ENCODE results near the gene FADS2. TPM values are rescaled to one million over a fixed set of nuclear protein-coding genes. Genes with fewer than 3 reads are reported as not detected.
A peak's percentile ranks its signal among the peaks of the same experiment; 100 is the strongest.

FADS2 gene
- total and polyA plus RNA-seq, 10 of the 15 experiments (the other 5 are each of a cell fraction or from before 2014, with no cell fraction given), result 3.3 to 313 (median 149) TPM

GRCh38 chr11:61916737-61917333 is 88.7 kb downstream of the FADS2 start:
- H3K4me2 ChIP-seq (ENCODE audit: control insufficient read depth, insufficient read depth), result no peak overlapping the region
- BruUV-seq (replicated peaks), result no TSS peak
- no peak overlapping the region for H2AFZ ChIP-seq (ENCODE audit: control insufficient read depth, low read depth, low read length)
- ATAC-seq (no peak), DNase-seq (ENCODE audit: low read depth, low spot score) (no peak), FAIRE-seq (no peak)
- intact Hi-C loops (cut with micrococcal nuclease; ENCODE audit: unreplicated experiment) (no loop called here), in situ Hi-C loops (cut with MboI) (no loop called here)
- TF ChIP-seq MAX (IDR thresholded peaks at IDR 0.05; ENCODE audit: low read depth, low read length) (no peak), ZNF24 (IDR thresholded peaks at IDR 0.05) (no peak), EP300 (IDR thresholded peaks at IDR 0.05; ENCODE audit: borderline replicate concordance in 1 of 2, control insufficient read depth in 1 of 2, low read depth in 2 of 2, low read length in 2 of 2) (no peak), SKIL (IDR thresholded peaks at IDR 0.05; ENCODE audit: low read depth, poor library complexity, severe bottlenecking) (no peak), STAT3 (IDR thresholded peaks at IDR 0.05; ENCODE audit: low read depth, low read length) (no peak), NR2F1 (conservative IDR thresholded peaks at IDR 0.05) (no peak)
- no peaks in the 10 kb centered on the region for H3K4me1 ChIP-seq (ENCODE audit: control insufficient read depth, insufficient read depth, low read length)
- POLR2A ChIA-PET, result no interaction called here
- RAD21 ChIA-PET (ENCODE audit: unreplicated experiment), result no interaction called here
- WGBS (ENCODE audit: insufficient coverage, insufficient replicate concordance, low lambda C conversion rate, missing lambda C conversion rate), result 13% methylated on average over 17 of the region's 32 CpGs
- H3K9ac ChIP-seq (ENCODE audit: control insufficient read depth, insufficient read depth, low read length), result no peak overlapping the region
- H3K9me3 ChIP-seq (replicated peaks; ENCODE audit: control insufficient read depth, insufficient read depth, low read length), result no peaks in the 10 kb centered on the region
- no peaks in the 10 kb centered on the region for H3K36me3 ChIP-seq (ENCODE audit: control insufficient read depth in 2 of 2, insufficient read depth in 2 of 2, low read length in 1 of 2)
- no peaks in the 10 kb centered on the region for H3K79me2 ChIP-seq (ENCODE audit: control insufficient read depth, insufficient read depth, low read length)
- H3K4me3 ChIP-seq, result no peak overlapping the region
- SMC1A ChIA-PET (ENCODE audit: uncharacterized antibody, unreplicated experiment), result no interaction called here
- no peaks in the 10 kb centered on the region for H4K20me1 ChIP-seq (ENCODE audit: control insufficient read depth, insufficient read depth)
- peaks cover 6 to 9% of the 10 kb centered on the region in 2 experiments; a peak in 3 of 4 replicates for H3K27me3 ChIP-seq (replicated peaks in 1 of 2; ENCODE audit: control insufficient read depth in 2 of 2, insufficient read depth in 2 of 2, low read length in 1 of 2)
- CTCF ChIA-PET, result no interaction called here
- H3K27ac ChIP-seq (ENCODE audit: control insufficient read depth, insufficient read depth), result no peak overlapping the region

MicroRNAs within 50 kb of the gene (microRNA counts, 767-probe panel; counts per million panel counts)
- microRNA hsa-miR-1908, result 1,438 counts per million, percentile 53 among the panel's probes with 10 or more counts
- microRNA hsa-miR-611, result 55.3 counts per million

Small RNAs within 50 kb of the gene (microRNA-seq; reads per million reads assigned to microRNA genes)
- 0.56 reads per million for gene MIR6746

Small RNAs within 50 kb of the gene (small RNA-seq; reads per million reads assigned to genes)
- gene MIR6746, result not detected

Other genes with a start within 250 kb of the FADS2 start
Only the 7 nearest of the 10 such genes appear.
- 1.0 and 1.1 TPM in 2 replicates for gene MYRF, start 75.7 kb upstream of the FADS2 start, total RNA-seq (2014; rRNA removed)
- 0.27 and 0.60 TPM in 2 replicates for gene MYRF, start 75.7 kb upstream of the FADS2 start, total RNA-seq (2014; rRNA removed; fragmentation: Illumina TruSeq; extraction: Trizol)
- 2.0 and 3.1 TPM in 2 replicates for gene MYRF, start 75.7 kb upstream of the FADS2 start, total RNA-seq (2021)
- gene MYRF, start 75.7 kb upstream of the FADS2 start, polyA plus RNA-seq (2011; rRNA removed), result 9.6 and 15.6 TPM in 2 replicates
- 0.93 and 1.2 TPM in 2 replicates for gene MYRF, start 75.7 kb upstream of the FADS2 start, polyA plus RNA-seq (2014; fragmentation: Illumina TruSeq; extraction: Trizol)
- under 1 TPM; 0.33 to 0.55 TPM for gene MYRF, start 75.7 kb upstream of the FADS2 start, polyA plus RNA-seq (2014; fragmentation: Nextera tagmentation; extraction: Ambion mirVana)
- 1.7 TPM in 2 replicates for gene MYRF, start 75.7 kb upstream of the FADS2 start, polyA plus RNA-seq (2014; rRNA removed)
- under 1 TPM; 0.50 to 0.64 TPM for gene MYRF, start 75.7 kb upstream of the FADS2 start, polyA plus RNA-seq (2016; fragmentation: Nextera tagmentation; extraction: Ambion mirVana)
- gene TMEM258, start 35.7 kb upstream of the FADS2 start, total RNA-seq (2014; rRNA removed), result 233 and 251 TPM in 2 replicates
- gene TMEM258, start 35.7 kb upstream of the FADS2 start, total RNA-seq (2014; rRNA removed; fragmentation: Illumina TruSeq; extraction: Trizol), result 202 and 218 TPM in 2 replicates
- gene TMEM258, start 35.7 kb upstream of the FADS2 start, total RNA-seq (2021), result 157 and 160 TPM in 2 replicates
- 373 and 532 TPM in 2 replicates for gene TMEM258, start 35.7 kb upstream of the FADS2 start, polyA plus RNA-seq (2011; rRNA removed)
- gene TMEM258, start 35.7 kb upstream of the FADS2 start, polyA plus RNA-seq (2014; fragmentation: Illumina TruSeq; extraction: Trizol), result 167 and 194 TPM in 2 replicates
- gene TMEM258, start 35.7 kb upstream of the FADS2 start, polyA plus RNA-seq (2014; fragmentation: Nextera tagmentation; extraction: Ambion mirVana), result 100 to 1,000 TPM; 800 to 840 TPM
- gene TMEM258, start 35.7 kb upstream of the FADS2 start, polyA plus RNA-seq (2014; rRNA removed), result 252 and 261 TPM in 2 replicates
- gene TMEM258, start 35.7 kb upstream of the FADS2 start, polyA plus RNA-seq (2016; fragmentation: Nextera tagmentation; extraction: Ambion mirVana), result 100 to 1,000 TPM; 390 to 393 TPM
- gene FEN1, start 35.4 kb upstream of the FADS2 start, total RNA-seq (2014; rRNA removed), result 136 TPM in 2 replicates
- 117 and 135 TPM in 2 replicates for gene FEN1, start 35.4 kb upstream of the FADS2 start, total RNA-seq (2014; rRNA removed; fragmentation: Illumina TruSeq; extraction: Trizol)
- 127 and 129 TPM in 2 replicates for gene FEN1, start 35.4 kb upstream of the FADS2 start, total RNA-seq (2021)
- 94.3 and 94.4 TPM in 2 replicates for gene FEN1, start 35.4 kb upstream of the FADS2 start, polyA plus RNA-seq (2011; rRNA removed)
- 92.7 and 120 TPM in 2 replicates for gene FEN1, start 35.4 kb upstream of the FADS2 start, polyA plus RNA-seq (2014; fragmentation: Illumina TruSeq; extraction: Trizol)
- 10 to 100 TPM; 54.8 to 99.9 TPM for gene FEN1, start 35.4 kb upstream of the FADS2 start, polyA plus RNA-seq (2014; fragmentation: Nextera tagmentation; extraction: Ambion mirVana)
- gene FEN1, start 35.4 kb upstream of the FADS2 start, polyA plus RNA-seq (2014; rRNA removed), result 110 and 130 TPM in 2 replicates
- gene FEN1, start 35.4 kb upstream of the FADS2 start, polyA plus RNA-seq (2016; fragmentation: Nextera tagmentation; extraction: Ambion mirVana), result 100 to 1,000 TPM; 281 to 282 TPM
- 38.9 and 44.1 TPM in 2 replicates for gene FADS1, start 11.3 kb upstream of the FADS2 start, total RNA-seq (2014; rRNA removed)
- 37.5 and 42.3 TPM in 2 replicates for gene FADS1, start 11.3 kb upstream of the FADS2 start, total RNA-seq (2014; rRNA removed; fragmentation: Illumina TruSeq; extraction: Trizol)
- gene FADS1, start 11.3 kb upstream of the FADS2 start, total RNA-seq (2021), result 45.5 and 49.2 TPM in 2 replicates
- gene FADS1, start 11.3 kb upstream of the FADS2 start, polyA plus RNA-seq (2011; rRNA removed), result 69.1 and 73.9 TPM in 2 replicates
- 39.1 and 47.2 TPM in 2 replicates for gene FADS1, start 11.3 kb upstream of the FADS2 start, polyA plus RNA-seq (2014; fragmentation: Illumina TruSeq; extraction: Trizol)
- 10 to 100 TPM in 1 of 2 experiments, 1 to 10 TPM in 1; 8.8 to 14.6 TPM for gene FADS1, start 11.3 kb upstream of the FADS2 start, polyA plus RNA-seq (2014; fragmentation: Nextera tagmentation; extraction: Ambion mirVana)
- 32.7 and 34.6 TPM in 2 replicates for gene FADS1, start 11.3 kb upstream of the FADS2 start, polyA plus RNA-seq (2014; rRNA removed)
- 10 to 100 TPM; 47.7 to 49.5 TPM for gene FADS1, start 11.3 kb upstream of the FADS2 start, polyA plus RNA-seq (2016; fragmentation: Nextera tagmentation; extraction: Ambion mirVana)
- 7.2 and 9.3 TPM in 2 replicates for gene FADS3, start 63.2 kb downstream of the FADS2 start, total RNA-seq (2014; rRNA removed)
- 2.3 and 3.2 TPM in 2 replicates for gene FADS3, start 63.2 kb downstream of the FADS2 start, total RNA-seq (2014; rRNA removed; fragmentation: Illumina TruSeq; extraction: Trizol)
- 5.7 and 7.7 TPM in 2 replicates for gene FADS3, start 63.2 kb downstream of the FADS2 start, total RNA-seq (2021)
- gene FADS3, start 63.2 kb downstream of the FADS2 start, polyA plus RNA-seq (2011; rRNA removed), result 3.9 and 7.5 TPM in 2 replicates
- 2.3 and 4.2 TPM in 2 replicates for gene FADS3, start 63.2 kb downstream of the FADS2 start, polyA plus RNA-seq (2014; fragmentation: Illumina TruSeq; extraction: Trizol)
- under 1 TPM; 0.23 to 0.44 TPM for gene FADS3, start 63.2 kb downstream of the FADS2 start, polyA plus RNA-seq (2014; fragmentation: Nextera tagmentation; extraction: Ambion mirVana)
- 6.8 and 8.1 TPM in 2 replicates for gene FADS3, start 63.2 kb downstream of the FADS2 start, polyA plus RNA-seq (2014; rRNA removed)
- 1 to 10 TPM; 1.4 to 4.2 TPM for gene FADS3, start 63.2 kb downstream of the FADS2 start, polyA plus RNA-seq (2016; fragmentation: Nextera tagmentation; extraction: Ambion mirVana)
- gene RAB3IL1, start 89.3 kb downstream of the FADS2 start, total RNA-seq (2014; rRNA removed), result not detected in 2 replicates
- not detected in 2 replicates for gene RAB3IL1, start 89.3 kb downstream of the FADS2 start, total RNA-seq (2014; rRNA removed; fragmentation: Illumina TruSeq; extraction: Trizol)
- 0.11 TPM in 1 of 2 replicates, not detected in the other for gene RAB3IL1, start 89.3 kb downstream of the FADS2 start, total RNA-seq (2021)
- gene RAB3IL1, start 89.3 kb downstream of the FADS2 start, polyA plus RNA-seq (2011; rRNA removed), result not detected in 2 replicates
- gene RAB3IL1, start 89.3 kb downstream of the FADS2 start, polyA plus RNA-seq (2014; fragmentation: Illumina TruSeq; extraction: Trizol), result not detected in 2 replicates
- not detected for gene RAB3IL1, start 89.3 kb downstream of the FADS2 start, polyA plus RNA-seq (2014; fragmentation: Nextera tagmentation; extraction: Ambion mirVana)
- 0.04 TPM in 1 of 2 replicates, not detected in the other for gene RAB3IL1, start 89.3 kb downstream of the FADS2 start, polyA plus RNA-seq (2014; rRNA removed)
- not detected for gene RAB3IL1, start 89.3 kb downstream of the FADS2 start, polyA plus RNA-seq (2016; fragmentation: Nextera tagmentation; extraction: Ambion mirVana)
- 0.06 TPM in 1 of 2 replicates, not detected in the other for gene BEST1, start 122.1 kb downstream of the FADS2 start, total RNA-seq (2014; rRNA removed)
- 0.05 TPM in 1 of 2 replicates, not detected in the other for gene BEST1, start 122.1 kb downstream of the FADS2 start, total RNA-seq (2014; rRNA removed; fragmentation: Illumina TruSeq; extraction: Trizol)
- gene BEST1, start 122.1 kb downstream of the FADS2 start, total RNA-seq (2021), result 0.08 and 0.13 TPM in 2 replicates
- gene BEST1, start 122.1 kb downstream of the FADS2 start, polyA plus RNA-seq (2011; rRNA removed), result 0.12 and 0.15 TPM in 2 replicates
- 0.03 and 0.25 TPM in 2 replicates for gene BEST1, start 122.1 kb downstream of the FADS2 start, polyA plus RNA-seq (2014; fragmentation: Illumina TruSeq; extraction: Trizol)
- gene BEST1, start 122.1 kb downstream of the FADS2 start, polyA plus RNA-seq (2014; fragmentation: Nextera tagmentation; extraction: Ambion mirVana), result under 1 TPM; 0.34 to 0.44 TPM
- 0.05 TPM in 1 of 2 replicates, not detected in the other for gene BEST1, start 122.1 kb downstream of the FADS2 start, polyA plus RNA-seq (2014; rRNA removed)
- gene BEST1, start 122.1 kb downstream of the FADS2 start, polyA plus RNA-seq (2016; fragmentation: Nextera tagmentation; extraction: Ambion mirVana), result 1 to 10 TPM; 2.4 to 3.4 TPM

Data from GM12878 (cell line).